Liver (tissue), 9 donors: ENCODE results near the gene MARK2. TPM values are rescaled to one million over a fixed set of nuclear protein-coding genes. Genes with fewer than 3 reads are reported as not detected.

Experiments used
- DNase-seq: peaks from one replicate; pipeline ENCODE4 v3.0.0-alpha.2; 2017; ENCODE audit warnings: low spot score
- H3K27ac ChIP-seq, 2 donors: one replicate each; pipeline ENCODE4 v1.7.0; 2013; ENCODE audit warnings: inconsistent platforms in 2 of 2, low read length in 2 of 2, control low read depth in 1 of 2, low read depth in 1 of 2, mild to moderate bottlenecking in 1 of 2
- H3K27me3 ChIP-seq, 4 donors: one replicate each; pipeline versions ENCODE4 v1.6.1 to v1.7.0; 2013; ENCODE audit warnings: low read length in 3 of 4, inconsistent platforms in 1 of 4, mild to moderate bottlenecking in 1 of 4, moderate library complexity in 1 of 4; ENCODE audit not compliant: control insufficient read depth in 4 of 4, insufficient read depth in 4 of 4
- H3K36me3 ChIP-seq, 4 donors: one replicate each; pipeline versions ENCODE4 v1.6.1 to v1.7.0; 2013; ENCODE audit warnings: low read length in 3 of 4, mild to moderate bottlenecking in 3 of 4, low read depth in 1 of 4, moderate library complexity in 1 of 4; ENCODE audit not compliant: control insufficient read depth in 4 of 4, insufficient read depth in 3 of 4
- H3K4me1 ChIP-seq, 4 donors: one replicate each; pipeline versions ENCODE4 v1.6.1 to v1.7.0; 2013; ENCODE audit warnings: low read length in 3 of 4, mild to moderate bottlenecking in 3 of 4, moderate library complexity in 1 of 4; ENCODE audit not compliant: control insufficient read depth in 4 of 4, insufficient read depth in 4 of 4
- H3K4me3 ChIP-seq, 3 donors: one replicate each; pipeline versions ENCODE4 v1.6.1 to v1.7.0; 2013; ENCODE audit warnings: low read length in 3 of 3, control low read depth in 1 of 3, low read depth in 1 of 3, mild to moderate bottlenecking in 1 of 3
- H3K9ac ChIP-seq, 2 donors: one replicate each; pipeline ENCODE4 v1.7.0; 2013; ENCODE audit warnings: low read length in 2 of 2, mild to moderate bottlenecking in 2 of 2, moderate library complexity in 2 of 2, control low read depth in 1 of 2, low read depth in 1 of 2
- H3K9me3 ChIP-seq, 4 donors: one replicate each; pipeline versions ENCODE4 v1.6.1 to v1.7.0; 2013; ENCODE audit warnings: low read length in 3 of 4; ENCODE audit not compliant: control insufficient read depth in 4 of 4
- ATF3 ChIP-seq: IDR thresholded peaks from 2 replicates; pipeline ENCODE4 v1.6.1; 2016; ENCODE audit warnings: antibody characterized with exemption
- CTCF ChIP-seq: fragments of 150-350 bp; IDR thresholded peaks from 2 replicates; pipeline ENCODE4 v1.5.1; 2017; ENCODE audit warnings: improper control_type of control experiment, low read depth, low read length; ENCODE audit not compliant: missing input control
- FOXA1 ChIP-seq: IDR thresholded peaks from 2 replicates; pipeline ENCODE4 v1.6.1; 2016; ENCODE audit warnings: antibody characterized with exemption
- FOXA2 ChIP-seq: IDR thresholded peaks from 2 replicates; pipeline ENCODE4 v1.6.1; 2016; ENCODE audit warnings: antibody characterized with exemption
- GABPA ChIP-seq, 2 donors: IDR thresholded peaks in 1 of 2; conservative IDR thresholded peaks in 1 of 2; 2 replicates each; pipeline ENCODE4 v1.6.1; 2016; ENCODE audit warnings: antibody characterized with exemption in 2 of 2, mild to moderate bottlenecking in 1 of 2, moderate library complexity in 1 of 2
- HNF4A ChIP-seq, 2 donors: conservative IDR thresholded peaks; 2 replicates each; pipeline ENCODE4 v1.6.1; 2016; ENCODE audit warnings: antibody characterized with exemption in 2 of 2, mild to moderate bottlenecking in 2 of 2
- HNF4G ChIP-seq: IDR thresholded peaks from 2 replicates; pipeline ENCODE4 v1.6.1; 2016; ENCODE audit warnings: antibody characterized with exemption
- JUND ChIP-seq, 2 donors: IDR thresholded peaks; 2 replicates each; pipeline ENCODE4 v1.6.1; 2016; ENCODE audit warnings: antibody characterized with exemption in 2 of 2
- NR2F2 ChIP-seq: IDR thresholded peaks from 2 replicates; pipeline ENCODE4 v1.6.1; 2016; ENCODE audit warnings: antibody characterized with exemption
- RAD21 ChIP-seq, 2 donors: IDR thresholded peaks; 2 replicates each; pipeline ENCODE4 v1.6.1; 2016; ENCODE audit warnings: antibody characterized with exemption in 2 of 2, mild to moderate bottlenecking in 2 of 2
- RXRA ChIP-seq, 2 donors: IDR thresholded peaks; 2 replicates each; pipeline ENCODE4 v1.6.1; 2017 to 2018; ENCODE audit warnings: antibody characterized with exemption in 2 of 2, mild to moderate bottlenecking in 1 of 2
- SP1 ChIP-seq: IDR thresholded peaks from 2 replicates; pipeline ENCODE4 v1.6.1; 2018; ENCODE audit warnings: antibody characterized with exemption, mild to moderate bottlenecking
- TAF1 ChIP-seq: conservative IDR thresholded peaks from 2 replicates; pipeline ENCODE4 v1.6.1; 2016; ENCODE audit warnings: antibody characterized with exemption, mild to moderate bottlenecking
- WGBS: extraction: QIAGEN DNeasy Blood & Tissue Kit; methylation state at CpG from one replicate; pipeline ENCODE4 v1.1.7; 2013; 5-methylcytosine and 5-hydroxymethylcytosine counted together
- polyA plus RNA-seq, 2 donors: library from polyadenylated mRNA; stranded (reverse) in 1 of 2; unstranded in 1 of 2; fragments of 200-250 nt in 1 of 2; fragments of >200 nt in 1 of 2; fragmentation: Nextera tagmentation in 1 of 2; extraction: Ambion mirVana in 1 of 2; gene quantifications; one replicate each; pipeline versions ENCODE4 v1.2.1 to v1.2.3, GENCODE V29; 2013 to 2015
- total RNA-seq, 2 donors: library from RNA; depleted of rRNA; stranded (reverse); fragments of >200 nt; gene quantifications; one replicate each; pipeline ENCODE4 v1.2.3, GENCODE V29; 2014
- TF ChIP-seq, protein P1 (sequence below): IDR thresholded peaks from 2 replicates; pipeline ENCODE4 v1.6.1; 2016; ENCODE audit warnings: antibody characterized with exemption, mild to moderate bottlenecking
- TF ChIP-seq, protein P2 (sequence below): IDR thresholded peaks from 2 replicates; pipeline ENCODE4 v1.6.1; 2016; ENCODE audit warnings: antibody characterized with exemption
- TF ChIP-seq, protein P3 (sequence below): IDR thresholded peaks from 2 replicates; pipeline ENCODE4 v1.6.1; 2016; ENCODE audit warnings: antibody characterized with exemption
- donor health status: healthy.
- donor health status: healthy.
- donor health status: healthy.
- donor health status: healthy.
- donor health status: healthy.

Gene MARK2
- total and polyA plus RNA-seq, 4 donors = 3.4 to 11.6 (median 8.0) TPM

DNA sequence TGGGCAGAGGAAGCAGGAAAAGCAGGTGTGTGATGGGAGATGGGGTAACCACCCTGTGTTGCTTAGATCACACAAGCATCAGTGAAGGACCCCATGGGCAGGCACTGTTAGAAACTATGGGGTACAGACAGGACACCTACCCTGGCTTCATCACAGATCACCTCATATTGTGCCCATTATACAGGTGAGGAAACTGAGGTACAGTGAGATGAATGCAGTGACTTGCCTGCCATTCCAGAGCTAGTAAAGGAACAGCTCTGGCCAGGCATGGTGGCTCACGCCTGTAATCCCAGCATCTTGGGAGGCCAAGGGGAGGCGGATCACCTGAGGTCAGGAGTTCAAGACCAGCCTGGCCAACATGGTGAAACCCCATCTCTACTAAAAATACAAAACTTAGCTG is 5.9 kb upstream of the MARK2 start:
- no peak overlapping the region for H3K27ac ChIP-seq
- H3K27me3 ChIP-seq = no peaks in the 10 kb centered on the region
- TF ChIP-seq CTCF (no peak), FOXA1 (no peak), TAF1 (no peak), RAD21 (IDR thresholded peaks at IDR 0.05) (no peak), ATF3 (no peak), SP1 (no peak), HNF4G (no peak), NR2F2 (no peak), RXRA (IDR thresholded peaks at IDR 0.05) (no peak), FOXA2 (no peak)
- TF ChIP-seq, protein P1, sequence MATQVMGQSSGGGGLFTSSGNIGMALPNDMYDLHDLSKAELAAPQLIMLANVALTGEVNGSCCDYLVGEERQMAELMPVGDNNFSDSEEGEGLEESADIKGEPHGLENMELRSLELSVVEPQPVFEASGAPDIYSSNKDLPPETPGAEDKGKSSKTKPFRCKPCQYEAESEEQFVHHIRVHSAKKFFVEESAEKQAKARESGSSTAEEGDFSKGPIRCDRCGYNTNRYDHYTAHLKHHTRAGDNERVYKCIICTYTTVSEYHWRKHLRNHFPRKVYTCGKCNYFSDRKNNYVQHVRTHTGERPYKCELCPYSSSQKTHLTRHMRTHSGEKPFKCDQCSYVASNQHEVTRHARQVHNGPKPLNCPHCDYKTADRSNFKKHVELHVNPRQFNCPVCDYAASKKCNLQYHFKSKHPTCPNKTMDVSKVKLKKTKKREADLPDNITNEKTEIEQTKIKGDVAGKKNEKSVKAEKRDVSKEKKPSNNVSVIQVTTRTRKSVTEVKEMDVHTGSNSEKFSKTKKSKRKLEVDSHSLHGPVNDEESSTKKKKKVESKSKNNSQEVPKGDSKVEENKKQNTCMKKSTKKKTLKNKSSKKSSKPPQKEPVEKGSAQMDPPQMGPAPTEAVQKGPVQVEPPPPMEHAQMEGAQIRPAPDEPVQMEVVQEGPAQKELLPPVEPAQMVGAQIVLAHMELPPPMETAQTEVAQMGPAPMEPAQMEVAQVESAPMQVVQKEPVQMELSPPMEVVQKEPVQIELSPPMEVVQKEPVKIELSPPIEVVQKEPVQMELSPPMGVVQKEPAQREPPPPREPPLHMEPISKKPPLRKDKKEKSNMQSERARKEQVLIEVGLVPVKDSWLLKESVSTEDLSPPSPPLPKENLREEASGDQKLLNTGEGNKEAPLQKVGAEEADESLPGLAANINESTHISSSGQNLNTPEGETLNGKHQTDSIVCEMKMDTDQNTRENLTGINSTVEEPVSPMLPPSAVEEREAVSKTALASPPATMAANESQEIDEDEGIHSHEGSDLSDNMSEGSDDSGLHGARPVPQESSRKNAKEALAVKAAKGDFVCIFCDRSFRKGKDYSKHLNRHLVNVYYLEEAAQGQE = no peak
- TF ChIP-seq, protein P2, sequence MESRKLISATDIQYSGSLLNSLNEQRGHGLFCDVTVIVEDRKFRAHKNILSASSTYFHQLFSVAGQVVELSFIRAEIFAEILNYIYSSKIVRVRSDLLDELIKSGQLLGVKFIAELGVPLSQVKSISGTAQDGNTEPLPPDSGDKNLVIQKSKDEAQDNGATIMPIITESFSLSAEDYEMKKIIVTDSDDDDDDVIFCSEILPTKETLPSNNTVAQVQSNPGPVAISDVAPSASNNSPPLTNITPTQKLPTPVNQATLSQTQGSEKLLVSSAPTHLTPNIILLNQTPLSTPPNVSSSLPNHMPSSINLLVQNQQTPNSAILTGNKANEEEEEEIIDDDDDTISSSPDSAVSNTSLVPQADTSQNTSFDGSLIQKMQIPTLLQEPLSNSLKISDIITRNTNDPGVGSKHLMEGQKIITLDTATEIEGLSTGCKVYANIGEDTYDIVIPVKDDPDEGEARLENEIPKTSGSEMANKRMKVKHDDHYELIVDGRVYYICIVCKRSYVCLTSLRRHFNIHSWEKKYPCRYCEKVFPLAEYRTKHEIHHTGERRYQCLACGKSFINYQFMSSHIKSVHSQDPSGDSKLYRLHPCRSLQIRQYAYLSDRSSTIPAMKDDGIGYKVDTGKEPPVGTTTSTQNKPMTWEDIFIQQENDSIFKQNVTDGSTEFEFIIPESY = no peak
- no peak overlapping the region for H3K4me3 ChIP-seq
- H3K9ac ChIP-seq = no peak overlapping the region
- no peaks in the 10 kb centered on the region for H3K36me3 ChIP-seq
- 98% methylated on average over 2 of the region's 2 CpGs for WGBS
- no peak for DNase-seq
- H3K4me1 ChIP-seq = peaks cover 2 to 11% (median 7%) of the 10 kb centered on the region in 4 donors
- no peaks in the 10 kb centered on the region for H3K9me3 ChIP-seq

DNA sequence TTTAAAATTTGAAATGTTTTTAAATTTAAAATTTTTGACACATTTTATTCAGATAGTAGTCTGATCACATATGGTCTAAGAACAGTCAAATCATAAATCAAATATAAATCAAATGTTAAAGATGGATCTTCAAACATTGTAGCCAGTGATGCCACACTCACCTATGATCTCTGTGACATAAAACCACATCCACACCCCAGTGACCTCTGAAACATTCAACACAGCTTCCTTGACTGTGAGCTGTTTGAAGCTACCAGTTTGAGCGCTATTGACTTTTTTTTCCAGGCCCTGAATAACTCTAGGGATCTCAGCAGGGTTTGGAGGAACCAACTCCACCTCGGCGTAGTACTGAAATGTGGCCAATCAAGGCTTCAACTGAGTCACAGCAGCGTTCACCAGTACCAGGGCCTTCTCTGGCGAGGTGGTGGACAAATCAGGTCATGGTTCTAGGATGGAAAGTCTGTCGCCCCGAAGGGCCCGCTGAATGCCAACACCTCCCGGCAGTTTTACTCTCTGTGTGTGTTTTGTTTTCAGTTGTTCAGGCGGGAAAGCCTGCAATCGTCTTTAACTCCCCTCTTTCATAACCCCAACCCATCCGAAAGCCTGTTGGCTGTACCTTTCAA is 4.3 kb upstream of the MARK2 start:
- H3K27me3 ChIP-seq = no peaks in the 10 kb centered on the region
- TF ChIP-seq RAD21 (IDR thresholded peaks at IDR 0.05) = no peak
- TF ChIP-seq, protein P3, sequence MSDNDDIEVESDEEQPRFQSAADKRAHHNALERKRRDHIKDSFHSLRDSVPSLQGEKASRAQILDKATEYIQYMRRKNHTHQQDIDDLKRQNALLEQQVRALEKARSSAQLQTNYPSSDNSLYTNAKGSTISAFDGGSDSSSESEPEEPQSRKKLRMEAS = no peak
- no peak for TF ChIP-seq CTCF
- TF ChIP-seq HNF4A (conservative IDR thresholded peaks at IDR 0.05) = no peak
- no peak for TF ChIP-seq GABPA (IDR thresholded peaks at IDR 0.05 in 1 of 2, conservative IDR thresholded peaks at IDR 0.05 in 1 of 2)
- TF ChIP-seq JUND (IDR thresholded peaks at IDR 0.05) = no peak
- no peak for TF ChIP-seq RXRA (IDR thresholded peaks at IDR 0.05)
- no peaks in the 10 kb centered on the region for H3K9me3 ChIP-seq
- 92% methylated on average over 12 of the region's 12 CpGs for WGBS
- no peak overlapping the region for H3K9ac ChIP-seq
- no peak for DNase-seq
- no peak overlapping the region for H3K4me3 ChIP-seq
- H3K27ac ChIP-seq = no peak overlapping the region
- no peaks in the 10 kb centered on the region for H3K36me3 ChIP-seq
- H3K4me1 ChIP-seq = peaks cover 2 to 17% (median 12%) of the 10 kb centered on the region in 4 donors
